ENCODE measurements around the gene P3H3.
"Not testable (repeated sequence)": the region's sequence is repeated elsewhere in the genome, so short reads cannot be mapped to it uniquely, and the experiment has no call there.

P3H3 gene

GRCh38 chr12:6851153-6851920 is 23.1 kb downstream of the P3H3 start, which contains the start of gene CDCA3:
Gene CDCA3 (minus strand): TSS chr12:6851286. CDS start chr12:6850952, 334 bp downstream.
- Mint-ChIP-seq H3K27ac (peak within 1 kb of the TSS; percentile 91), H3K27me3 (no peaks in the 10 kb centered on the region), H3K9me3 (no peaks in the 10 kb centered on the region), H3K36me3 (ENCODE audit: low read depth) (peaks cover 35% of the 10 kb centered on the region), H3K4me3 (peak within 1 kb of the TSS; percentile 87), H3K4me1 (ENCODE audit: low read depth) (peaks cover 41% of the 10 kb centered on the region)
- intact Hi-C loops (cut with micrococcal nuclease) = no loop called here

- Mint-ChIP-seq H3K4me1 (ENCODE audit: low read depth) (peaks cover 35% of the 10 kb centered on the region), H3K27ac (peak within 1 kb of the TSS; percentile 91), H3K36me3 (ENCODE audit: low read depth) (peaks cover 43% of the 10 kb centered on the region), H3K9me3 (no peaks in the 10 kb centered on the region), H3K27me3 (no peaks in the 10 kb centered on the region), H3K4me3 (peak within 1 kb of the TSS; percentile 87)
- intact Hi-C loops (cut with micrococcal nuclease) = loop anchor here (1.0 kb wide), 2 partner anchors 20 to 189 kb away; partner anchors contain the start of gene ING4
Observed at GRCh38 chr12:6851921-6852650, 23.9 kb downstream of the P3H3 start, which contains the start of gene USP5. Gene USP5 (plus strand): TSS chr12:6852150. CDS start chr12:6852180, 30 bp downstream.

- Mint-ChIP-seq H3K4me1 (ENCODE audit: low read depth) (peaks cover 35% of the 10 kb centered on the region), H3K27ac (peak overlapping the region; percentile 91), H3K27me3 (no peaks in the 10 kb centered on the region), H3K36me3 (ENCODE audit: low read depth) (peaks cover 50% of the 10 kb centered on the region), H3K4me3 (peak overlapping the region; percentile 87), H3K9me3 (no peaks in the 10 kb centered on the region)
- intact Hi-C loops (cut with micrococcal nuclease) = loop anchor here (1.0 kb wide), 2 partner anchors 19 to 190 kb away; partner anchors contain the start of gene ING4
Observed at GRCh38 chr12:6852651-6853354, 24.6 kb downstream of the P3H3 start.

GRCh38 chr12:6853626-6854025 is 25.4 kb downstream of the P3H3 start:
- no peak overlapping the region for H3K4me3 Mint-ChIP-seq
- H3K36me3 Mint-ChIP-seq (ENCODE audit: low read depth) = peaks cover 58% of the 10 kb centered on the region
- no peaks in the 10 kb centered on the region for H3K27me3 Mint-ChIP-seq
- peaks cover 28% of the 10 kb centered on the region for H3K4me1 Mint-ChIP-seq (ENCODE audit: low read depth)
- H3K27ac Mint-ChIP-seq = peak overlapping the region; percentile 91
- no peaks in the 10 kb centered on the region for H3K9me3 Mint-ChIP-seq
- intact Hi-C loops (cut with micrococcal nuclease) = no loop called here

- Mint-ChIP-seq H3K36me3 (ENCODE audit: low read depth) (peaks cover 62% of the 10 kb centered on the region), H3K4me1 (ENCODE audit: low read depth) (peaks cover 28% of the 10 kb centered on the region), H3K9me3 (no peaks in the 10 kb centered on the region), H3K27ac (no peak overlapping the region), H3K27me3 (no peaks in the 10 kb centered on the region), H3K4me3 (no peak overlapping the region)
- intact Hi-C loops (cut with micrococcal nuclease) = no loop called here
Observed at GRCh38 chr12:6854036-6854435, 25.8 kb downstream of the P3H3 start.

- Mint-ChIP-seq H3K27me3 (no peaks in the 10 kb centered on the region), H3K4me3 (no peak overlapping the region), H3K4me1 (ENCODE audit: low read depth) (peaks cover 23% of the 10 kb centered on the region), H3K27ac (no peak overlapping the region), H3K9me3 (no peaks in the 10 kb centered on the region), H3K36me3 (ENCODE audit: low read depth) (peaks cover 75% of the 10 kb centered on the region)
- intact Hi-C loops (cut with micrococcal nuclease) = no loop called here
Observed at GRCh38 chr12:6855322-6855721, 27.1 kb downstream of the P3H3 start.

- H3K9me3 Mint-ChIP-seq = no peaks in the 10 kb centered on the region
- H3K27ac Mint-ChIP-seq = no peak overlapping the region
- no peak overlapping the region for H3K4me3 Mint-ChIP-seq
- no peaks in the 10 kb centered on the region for H3K27me3 Mint-ChIP-seq
- H3K4me1 Mint-ChIP-seq (ENCODE audit: low read depth) = peaks cover 6% of the 10 kb centered on the region
- intact Hi-C loops (cut with micrococcal nuclease) = no loop called here
- peaks cover 91% of the 10 kb centered on the region for H3K36me3 Mint-ChIP-seq (ENCODE audit: low read depth)
Observed at GRCh38 chr12:6858799-6859198, 30.6 kb downstream of the P3H3 start.

GRCh38 chr12:6860116-6860515 is 31.9 kb downstream of the P3H3 start:
- Mint-ChIP-seq H3K9me3 (no peaks in the 10 kb centered on the region), H3K36me3 (ENCODE audit: low read depth) (peaks cover 97% of the 10 kb centered on the region), H3K27me3 (no peaks in the 10 kb centered on the region), H3K4me3 (no peak overlapping the region), H3K4me1 (ENCODE audit: low read depth) (no peaks in the 10 kb centered on the region), H3K27ac (no peak overlapping the region)
- intact Hi-C loops (cut with micrococcal nuclease) = no loop called here

- H3K9me3 Mint-ChIP-seq = no peaks in the 10 kb centered on the region
- peaks cover under 1% of the 10 kb centered on the region for H3K4me1 Mint-ChIP-seq (ENCODE audit: low read depth)
- intact Hi-C loops (cut with micrococcal nuclease) = no loop called here
- no peak overlapping the region for H3K27ac Mint-ChIP-seq
- H3K4me3 Mint-ChIP-seq = no peak overlapping the region
- H3K27me3 Mint-ChIP-seq = no peaks in the 10 kb centered on the region
- H3K36me3 Mint-ChIP-seq (ENCODE audit: low read depth) = peaks cover 98% of the 10 kb centered on the region
Observed at GRCh38 chr12:6860942-6861341, 32.7 kb downstream of the P3H3 start.

- intact Hi-C loops (cut with micrococcal nuclease) = no loop called here
- Mint-ChIP-seq H3K4me3 (no peak overlapping the region), H3K9me3 (no peaks in the 10 kb centered on the region), H3K27ac (no peak overlapping the region), H3K36me3 (ENCODE audit: low read depth) (peaks cover 98% of the 10 kb centered on the region), H3K4me1 (ENCODE audit: low read depth) (peaks cover 5% of the 10 kb centered on the region), H3K27me3 (no peaks in the 10 kb centered on the region)
Observed at GRCh38 chr12:6861391-6861790, 33.2 kb downstream of the P3H3 start.

- H3K27me3 Mint-ChIP-seq = no peaks in the 10 kb centered on the region
- H3K36me3 Mint-ChIP-seq (ENCODE audit: low read depth) = peaks cover 95% of the 10 kb centered on the region
- intact Hi-C loops (cut with micrococcal nuclease) = no loop called here
- H3K4me3 Mint-ChIP-seq = no peak overlapping the region
- H3K4me1 Mint-ChIP-seq (ENCODE audit: low read depth) = peaks cover 12% of the 10 kb centered on the region
- no peak overlapping the region for H3K27ac Mint-ChIP-seq
- H3K9me3 Mint-ChIP-seq = no peaks in the 10 kb centered on the region
Observed at GRCh38 chr12:6863033-6863432, 34.8 kb downstream of the P3H3 start.

GRCh38 chr12:6863586-6864321 is 35.5 kb downstream of the P3H3 start:
- no peak overlapping the region for H3K4me3 Mint-ChIP-seq
- no peaks in the 10 kb centered on the region for H3K27me3 Mint-ChIP-seq
- intact Hi-C loops (cut with micrococcal nuclease) = no loop called here
- peaks cover 18% of the 10 kb centered on the region for H3K4me1 Mint-ChIP-seq (ENCODE audit: low read depth)
- no peak overlapping the region for H3K27ac Mint-ChIP-seq
- H3K36me3 Mint-ChIP-seq (ENCODE audit: low read depth) = peaks cover 95% of the 10 kb centered on the region
- H3K9me3 Mint-ChIP-seq = no peaks in the 10 kb centered on the region

- not testable (repeated sequence) for H3K27me3 Mint-ChIP-seq, H3K9me3 Mint-ChIP-seq, H3K27ac Mint-ChIP-seq, H3K4me3 Mint-ChIP-seq
- H3K4me1 Mint-ChIP-seq (ENCODE audit: low read depth) = peaks cover 34% of the 10 kb centered on the region
- peaks cover 95% of the 10 kb centered on the region for H3K36me3 Mint-ChIP-seq (ENCODE audit: low read depth)
- intact Hi-C loops (cut with micrococcal nuclease) = loop anchor here (5.0 kb wide), 1 partner anchor 72 kb away; no protein-coding TSS in a partner anchor
Observed at GRCh38 chr12:6865307-6865706, 37.1 kb downstream of the P3H3 start.

Data from dendritic cell treated with granulocyte-macrophage colony-stimulating factor and Interleukin-4, amounts not matched to agents 40 ng/mL and 50 ng/mL, for 4 days (primary cell).